ENCODE data around the gene PGC.

GRCh38 chr6:41763470-41763869, 16.3 kb upstream of the PGC start:
- TF ChIP-seq, protein P1, sequence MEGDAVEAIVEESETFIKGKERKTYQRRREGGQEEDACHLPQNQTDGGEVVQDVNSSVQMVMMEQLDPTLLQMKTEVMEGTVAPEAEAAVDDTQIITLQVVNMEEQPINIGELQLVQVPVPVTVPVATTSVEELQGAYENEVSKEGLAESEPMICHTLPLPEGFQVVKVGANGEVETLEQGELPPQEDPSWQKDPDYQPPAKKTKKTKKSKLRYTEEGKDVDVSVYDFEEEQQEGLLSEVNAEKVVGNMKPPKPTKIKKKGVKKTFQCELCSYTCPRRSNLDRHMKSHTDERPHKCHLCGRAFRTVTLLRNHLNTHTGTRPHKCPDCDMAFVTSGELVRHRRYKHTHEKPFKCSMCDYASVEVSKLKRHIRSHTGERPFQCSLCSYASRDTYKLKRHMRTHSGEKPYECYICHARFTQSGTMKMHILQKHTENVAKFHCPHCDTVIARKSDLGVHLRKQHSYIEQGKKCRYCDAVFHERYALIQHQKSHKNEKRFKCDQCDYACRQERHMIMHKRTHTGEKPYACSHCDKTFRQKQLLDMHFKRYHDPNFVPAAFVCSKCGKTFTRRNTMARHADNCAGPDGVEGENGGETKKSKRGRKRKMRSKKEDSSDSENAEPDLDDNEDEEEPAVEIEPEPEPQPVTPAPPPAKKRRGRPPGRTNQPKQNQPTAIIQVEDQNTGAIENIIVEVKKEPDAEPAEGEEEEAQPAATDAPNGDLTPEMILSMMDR (IDR thresholded peaks at IDR 0.05; ENCODE audit: low read length), result no peak
- no peak for TF ChIP-seq EZH2phosphoT487 (IDR thresholded peaks at IDR 0.05; ENCODE audit: low read length)

Measured in MM.1S (cell line).